HepG2 (cell line): ENCODE data around the gene MZT2A. TPM values are rescaled to one million over a fixed set of nuclear protein-coding genes. Genes with fewer than 3 reads are reported as not detected.

Experiments
- BCLAF1 ChIP-seq: fragments of 450-650 bp; IDR thresholded peaks from 2 replicates; pipeline ENCODE4 v1.6.1; 2017; ENCODE audit warnings: mild to moderate bottlenecking
- CSRNP1 ChIP-seq: sonication (generic); formaldehyde crosslinking; IDR thresholded peaks from 2 replicates; pipeline ENCODE4 v1.8.1; 2023; ENCODE audit warnings: mild to moderate bottlenecking, missing genetic modification reagents
- CSRNP2 ChIP-seq: sonication (generic); formaldehyde crosslinking; conservative IDR thresholded peaks from 2 replicates; pipeline ENCODE4 v1.8.0; 2022; ENCODE audit warnings: low read depth, missing genetic modification reagents
- GATA4 ChIP-seq: sonication (generic); IDR thresholded peaks from 2 replicates; pipeline ENCODE4 v1.6.1; 2016; ENCODE audit warnings: antibody characterized with exemption, low read depth, borderline replicate concordance
- LCORL ChIP-seq, 2 experiments: fragments of 450-650 bp in 1 of 2; sonication (generic) in 1 of 2; formaldehyde crosslinking in 1 of 2; IDR thresholded peaks; 2 replicates each; pipeline versions ENCODE4 v1.5.0 to v1.6.1; 2017 to 2020; ENCODE audit warnings: antibody characterized with exemption in 1 of 2, missing genetic modification reagents in 1 of 2
- MEIS1 ChIP-seq: sonication (generic); formaldehyde crosslinking; IDR thresholded peaks from 2 replicates; pipeline ENCODE4 v1.9.0; 2021; ENCODE audit warnings: mild to moderate bottlenecking, missing genetic modification reagents, moderate library complexity, borderline replicate concordance
- MIXL1 ChIP-seq: IDR thresholded peaks from 2 replicates; pipeline ENCODE4 v1.6.1; 2016
- NAIF1 ChIP-seq: sonication (generic); formaldehyde crosslinking; IDR thresholded peaks from 2 replicates; pipeline ENCODE4 v1.5.0; 2020; ENCODE audit warnings: mild to moderate bottlenecking, missing genetic modification reagents, borderline replicate concordance
- RBM39 ChIP-seq: fragments of 200-400 bp; formaldehyde crosslinking; IDR thresholded peaks from one replicate; pipeline ENCODE4 v1.6.1; 2018; ENCODE audit warnings: antibody characterized with exemption, mild to moderate bottlenecking, low read depth, low read length; ENCODE audit not compliant: poor library complexity, severe bottlenecking
- SIN3A ChIP-seq: IDR thresholded peaks from 2 replicates; pipeline ENCODE4 v1.6.1; 2011; ENCODE audit warnings: low read depth, mild to moderate bottlenecking, control low read depth, low read length, borderline replicate concordance
- ZBTB3 ChIP-seq: sonication (generic); formaldehyde crosslinking; IDR thresholded peaks from 2 replicates; pipeline ENCODE4 v1.4.0; 2020; ENCODE audit warnings: low read depth, mild to moderate bottlenecking, moderate library complexity, missing genetic modification reagents, borderline replicate concordance
- ZNF143 ChIP-seq: sonication (generic); formaldehyde crosslinking; IDR thresholded peaks from 2 replicates; pipeline ENCODE4 v1.4.0; 2020; ENCODE audit warnings: missing genetic modification reagents
- ZNF331 ChIP-seq: sonication (generic); formaldehyde crosslinking; IDR thresholded peaks from 2 replicates; pipeline ENCODE4 v1.4.0; 2020; ENCODE audit warnings: missing genetic modification reagents
- ZNF567 ChIP-seq: sonication (generic); formaldehyde crosslinking; IDR thresholded peaks from 2 replicates; pipeline ENCODE4 v1.8.1; 2023; ENCODE audit warnings: mild to moderate bottlenecking, missing genetic modification reagents, borderline replicate concordance
- ZNF605 ChIP-seq: sonication (generic); formaldehyde crosslinking; IDR thresholded peaks from 2 replicates; pipeline ENCODE4 v1.8.0; 2022; ENCODE audit warnings: mild to moderate bottlenecking, missing genetic modification reagents
- polyA plus RNA-seq, 8 experiments: library from polyadenylated mRNA; depleted of rRNA in 3 of 8; stranded (reverse) in 7 of 8; unstranded in 1 of 8; fragments of >200 nt; fragmentation: Illumina TruSeq in 4 of 8; extraction: Trizol in 4 of 8; gene quantifications; 2 replicates each; pipeline versions ENCODE4 v1.2.1 to v1.2.3, GENCODE V29; 2011 to 2016; ENCODE audit warnings: low read depth in 4 of 8, missing spikeins in 1 of 8, mixed read lengths in 1 of 8; ENCODE audit not compliant: insufficient read depth in 1 of 8
- total RNA-seq, 5 experiments: library from RNA; depleted of rRNA; stranded (reverse); fragments of >200 nt; fragmentation: Illumina TruSeq; extraction: Trizol; gene quantifications; 2 replicates each; pipeline ENCODE4 v1.2.3, GENCODE V29; 2016; ENCODE audit warnings: low read depth in 1 of 5
- TF ChIP-seq, protein P1 (sequence below): IDR thresholded peaks from 2 replicates; pipeline ENCODE4 v1.6.1; 2018; ENCODE audit warnings: missing genetic modification reagents, mild to moderate bottlenecking, missing compliant biosample characterization
- TF ChIP-seq, protein P2 (sequence below): sonication (generic); formaldehyde crosslinking; IDR thresholded peaks from 2 replicates; pipeline ENCODE4 v1.8.0; 2022; ENCODE audit warnings: missing genetic modification reagents, low read depth, mild to moderate bottlenecking, borderline replicate concordance
- TF ChIP-seq, protein P3 (sequence below): sonication (generic); formaldehyde crosslinking; IDR thresholded peaks from 2 replicates; pipeline ENCODE4 v1.5.1; 2020; ENCODE audit warnings: mild to moderate bottlenecking, missing genetic modification reagents, borderline replicate concordance

MZT2A gene
- total and polyA plus RNA-seq, 2 of the 13 experiments (the other 11 are each of a cell fraction or from before 2014, with no cell fraction given) = 221 to 349 TPM

- peak; percentile 74 for TF ChIP-seq RBM39
- peak; percentile 27; the same call in 1 of the 2 replicates for TF ChIP-seq MEIS1
- TF ChIP-seq, protein P1, sequence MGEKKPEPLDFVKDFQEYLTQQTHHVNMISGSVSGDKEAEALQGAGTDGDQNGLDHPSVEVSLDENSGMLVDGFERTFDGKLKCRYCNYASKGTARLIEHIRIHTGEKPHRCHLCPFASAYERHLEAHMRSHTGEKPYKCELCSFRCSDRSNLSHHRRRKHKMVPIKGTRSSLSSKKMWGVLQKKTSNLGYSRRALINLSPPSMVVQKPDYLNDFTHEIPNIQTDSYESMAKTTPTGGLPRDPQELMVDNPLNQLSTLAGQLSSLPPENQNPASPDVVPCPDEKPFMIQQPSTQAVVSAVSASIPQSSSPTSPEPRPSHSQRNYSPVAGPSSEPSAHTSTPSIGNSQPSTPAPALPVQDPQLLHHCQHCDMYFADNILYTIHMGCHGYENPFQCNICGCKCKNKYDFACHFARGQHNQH (CRISPR knock-in tag) = peak; percentile 61; the same call in 1 of the 2 replicates
- TF ChIP-seq ZBTB3 = no peak
- TF ChIP-seq, protein P2, sequence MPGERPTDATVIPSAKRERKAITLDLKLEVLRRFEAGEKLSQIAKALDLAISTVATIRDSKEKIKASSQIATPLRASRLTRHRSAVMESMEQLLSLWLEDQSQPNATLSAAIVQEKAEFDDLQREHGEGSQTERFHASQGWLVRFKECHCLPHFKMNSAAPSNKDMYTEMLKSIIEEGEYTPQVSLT (CRISPR knock-in tag) = no peak; the same call in 1 of the 2 replicates
- TF ChIP-seq NAIF1 (CRISPR knock-in tag) = peak; percentile 77; the same call in 1 of the 2 replicates
- TF ChIP-seq ZNF143 (CRISPR knock-in tag) = peak; percentile 55; the same call in 1 of the 2 replicates
- TF ChIP-seq MIXL1 (CRISPR knock-in tag) = no peak
- TF ChIP-seq LCORL (IDR thresholded peaks at IDR 0.05) = no peak
- peak; percentile 92 for TF ChIP-seq LCORL (CRISPR knock-in tag; IDR thresholded peaks at IDR 0.05)
- TF ChIP-seq BCLAF1 = no peak
- TF ChIP-seq ZNF331 (CRISPR knock-in tag) = peak; percentile 61
- no peak for TF ChIP-seq CSRNP2
- peak; percentile 86 for TF ChIP-seq SIN3A
- TF ChIP-seq ZNF605 (CRISPR knock-in tag) = peak; percentile 67; the same call in 1 of the 2 replicates
- TF ChIP-seq GATA4 = peak; percentile 12; the same call in 1 of the 2 replicates
- TF ChIP-seq, protein P3, sequence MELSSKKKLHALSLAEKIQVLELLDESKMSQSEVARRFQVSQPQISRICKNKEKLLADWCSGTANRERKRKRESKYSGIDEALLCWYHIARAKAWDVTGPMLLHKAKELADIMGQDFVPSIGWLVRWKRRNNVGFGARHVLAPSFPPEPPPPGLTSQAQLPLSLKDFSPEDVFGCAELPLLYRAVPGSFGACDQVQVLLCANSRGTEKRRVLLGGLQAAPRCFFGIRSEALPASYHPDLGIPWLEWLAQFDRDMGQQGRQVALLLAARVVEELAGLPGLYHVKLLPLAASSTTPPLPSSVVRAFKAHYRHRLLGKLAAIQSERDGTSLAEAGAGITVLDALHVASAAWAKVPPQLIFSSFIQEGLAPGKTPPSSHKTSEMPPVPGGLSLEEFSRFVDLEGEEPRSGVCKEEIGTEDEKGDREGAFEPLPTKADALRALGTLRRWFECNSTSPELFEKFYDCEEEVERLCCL (CRISPR knock-in tag) = peak; percentile 80; the same call in 1 of the 2 replicates
- peak; percentile 25; the same call in 1 of the 2 replicates for TF ChIP-seq CSRNP1
- TF ChIP-seq ZNF567 (CRISPR knock-in tag) = no peak
Measured at GRCh38 chr2:131492418-131493198, 411 bp upstream of the MZT2A start (continued).
